NCI-H2196 treated with DMSO at 0.1 percent for 48 hours (cell line): Measurements from ENCODE around the gene RAB36.
"Not testable (repeated sequence)": the region's sequence is repeated elsewhere in the genome, so short reads cannot be mapped to it uniquely, and the experiment has no call there.

ENCODE experiments used
- DNase-seq: peaks from one replicate; lab custom pipeline; 2025; ENCODE audit not compliant: unreplicated experiment; lab: John Stamatoyannopoulos, UW

The RAB36 gene

GRCh38 chr22:23120415-23120899 is 24.8 kb upstream of the RAB36 start:
- DNase-seq: no peak

- DNase-seq: no peak
Measured at GRCh38 chr22:23121000-23121421, 24.3 kb upstream of the RAB36 start.

GRCh38 chr22:23121424-23121823 is 23.9 kb upstream of the RAB36 start:
- no peak for DNase-seq

DNA sequence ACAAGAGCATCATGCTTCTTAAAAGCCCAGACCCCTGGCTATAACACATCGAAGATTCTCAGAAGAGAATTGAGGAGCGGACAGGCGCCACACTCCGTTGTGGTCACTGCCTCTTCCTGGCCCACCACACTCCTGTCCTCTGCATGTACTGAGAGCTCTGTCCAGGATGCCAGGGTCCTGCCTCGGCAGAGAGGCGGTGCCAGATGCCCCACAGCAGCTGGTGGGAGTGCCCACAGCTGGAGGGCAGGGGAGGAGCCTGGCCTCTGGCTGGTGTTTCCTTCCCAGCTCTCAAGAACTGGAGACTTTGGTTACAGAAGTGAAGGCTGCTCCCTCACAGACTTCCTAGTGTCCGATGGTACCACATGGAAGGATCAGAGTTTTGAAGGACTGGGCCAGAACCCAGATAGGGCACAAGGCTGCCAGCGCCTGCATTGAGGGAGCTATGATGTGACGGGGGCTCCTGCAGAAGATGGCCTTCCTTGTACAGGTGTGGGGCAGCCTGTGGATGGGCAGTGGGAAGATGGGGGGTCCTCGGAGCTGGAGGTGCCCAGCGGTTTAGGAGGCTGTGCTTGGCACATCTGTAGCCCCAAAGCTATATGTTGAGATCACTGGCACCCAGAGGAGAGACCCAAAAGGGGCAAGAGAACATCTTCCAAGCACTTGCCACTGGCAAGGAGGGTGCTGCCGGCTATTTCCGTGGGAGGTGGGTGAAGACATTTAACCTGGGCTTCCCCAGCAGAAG is 22.9 kb upstream of the RAB36 start:
- DNase-seq: no peak

- DNase-seq: no peak
Measured at GRCh38 chr22:23122992-23123803, 22.1 kb upstream of the RAB36 start.

DNA sequence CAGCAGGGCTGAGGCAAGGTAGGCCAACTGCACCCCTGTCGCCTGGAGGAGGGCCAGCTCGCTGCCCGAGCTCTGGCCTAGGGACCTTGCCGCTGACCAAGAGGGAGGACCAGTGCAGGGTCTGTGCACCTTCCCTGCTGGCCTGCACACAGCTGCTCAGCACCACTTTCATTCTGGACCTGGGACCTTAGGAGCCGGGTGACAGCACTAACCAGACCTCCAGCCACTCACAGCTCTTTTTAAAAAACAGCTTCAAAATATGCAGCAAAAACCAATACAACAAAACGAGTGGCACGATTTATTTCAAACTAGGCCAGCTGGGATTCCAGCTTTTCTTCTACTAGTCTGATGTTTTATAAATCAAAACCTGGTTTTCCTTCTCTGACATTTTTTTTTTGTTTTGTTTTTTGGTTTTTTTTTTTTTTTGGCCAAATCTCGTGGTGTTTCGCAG is 21.4 kb upstream of the RAB36 start:
- no peak for DNase-seq

- no peak for DNase-seq
Measured at GRCh38 chr22:23124611-23125511, 20.4 kb upstream of the RAB36 start.

GRCh38 chr22:23125512-23126103 is 19.7 kb upstream of the RAB36 start:
- DNase-seq: no peak

- DNase-seq: no peak
Measured at GRCh38 chr22:23126165-23127054, 18.9 kb upstream of the RAB36 start.

GRCh38 chr22:23127055-23127756 is 18.1 kb upstream of the RAB36 start:
- DNase-seq: no peak

- no peak for DNase-seq
Measured at GRCh38 chr22:23127788-23128187, 17.5 kb upstream of the RAB36 start.

- DNase-seq: no peak
Measured at GRCh38 chr22:23128269-23129108, 16.8 kb upstream of the RAB36 start.

- DNase-seq: no peak
Measured at GRCh38 chr22:23129149-23129548, 16.1 kb upstream of the RAB36 start.

- DNase-seq: no peak
Measured at GRCh38 chr22:23130697-23131096, 14.6 kb upstream of the RAB36 start.

DNA sequence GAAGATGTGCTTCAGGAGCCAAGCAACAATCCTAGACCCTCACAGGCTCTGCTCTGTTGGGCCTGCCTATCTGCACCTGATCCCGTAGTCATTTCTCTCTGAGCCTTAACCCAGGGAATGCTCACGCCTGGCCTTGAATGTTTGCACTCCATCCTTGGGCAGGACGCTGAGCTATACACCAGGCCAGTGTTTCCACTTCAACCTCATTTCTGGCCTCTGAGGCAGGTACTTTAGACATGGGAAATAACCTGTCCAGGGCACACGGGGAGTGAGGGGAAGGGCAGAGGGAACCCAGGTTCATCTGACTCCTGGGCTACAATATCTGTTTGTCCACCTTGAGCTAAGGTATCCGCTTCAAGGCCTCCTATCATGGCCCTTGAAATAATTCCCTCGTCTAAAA is 13.3 kb upstream of the RAB36 start:
- no peak for DNase-seq

DNA sequence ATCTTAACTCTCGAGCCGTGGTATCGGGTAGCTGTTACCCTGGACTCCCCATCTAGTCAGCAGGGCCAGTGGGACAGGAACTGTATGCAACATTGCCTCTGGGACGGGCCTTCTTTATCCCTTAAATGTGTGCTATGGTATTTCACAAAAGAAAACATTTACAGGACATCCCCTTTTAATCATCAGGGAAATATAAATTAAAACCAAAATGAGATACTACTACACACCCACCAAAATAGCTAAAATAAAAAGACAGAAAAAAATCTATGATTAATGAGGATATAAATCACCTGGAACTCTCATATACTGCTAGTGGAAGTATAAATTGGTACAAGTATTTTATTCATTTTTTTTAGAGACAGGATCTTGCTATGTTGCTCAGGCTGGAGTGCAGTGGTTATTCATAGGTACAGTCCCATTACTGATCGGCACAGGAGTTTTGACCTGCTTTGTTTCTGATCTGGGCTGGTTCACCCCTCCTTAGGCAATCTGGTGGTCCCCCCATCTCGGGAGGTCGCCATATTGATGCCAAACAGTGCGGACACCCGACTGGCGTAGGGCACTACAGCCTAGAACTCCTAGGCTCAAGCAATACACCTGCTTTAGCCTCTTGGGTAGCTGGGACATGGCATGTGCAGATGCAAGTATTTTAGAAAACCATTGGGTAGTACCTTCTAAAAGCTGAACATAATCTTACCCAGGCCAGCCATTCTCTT is 12.7 kb upstream of the RAB36 start:
- no peak for DNase-seq

DNA sequence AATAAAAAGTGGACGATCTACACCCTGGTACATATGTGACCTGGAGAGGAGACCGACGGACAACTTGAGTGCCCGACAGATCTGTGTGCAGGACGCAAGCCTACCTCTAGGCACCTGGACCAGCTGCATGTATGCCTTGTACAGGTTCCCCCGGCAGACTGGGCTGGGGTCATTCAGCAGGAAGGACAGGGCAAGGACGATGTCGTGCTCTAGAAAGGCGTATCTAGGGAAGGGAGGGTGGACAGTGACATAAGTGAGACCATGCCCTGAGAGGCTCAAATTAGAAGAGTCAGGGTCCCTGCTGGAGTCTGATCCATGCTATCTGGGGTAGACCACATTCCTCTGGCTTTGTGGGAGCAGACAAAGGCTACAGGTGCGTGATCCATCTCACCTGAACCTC is 11.4 kb upstream of the RAB36 start:
- DNase-seq: no peak

DNA sequence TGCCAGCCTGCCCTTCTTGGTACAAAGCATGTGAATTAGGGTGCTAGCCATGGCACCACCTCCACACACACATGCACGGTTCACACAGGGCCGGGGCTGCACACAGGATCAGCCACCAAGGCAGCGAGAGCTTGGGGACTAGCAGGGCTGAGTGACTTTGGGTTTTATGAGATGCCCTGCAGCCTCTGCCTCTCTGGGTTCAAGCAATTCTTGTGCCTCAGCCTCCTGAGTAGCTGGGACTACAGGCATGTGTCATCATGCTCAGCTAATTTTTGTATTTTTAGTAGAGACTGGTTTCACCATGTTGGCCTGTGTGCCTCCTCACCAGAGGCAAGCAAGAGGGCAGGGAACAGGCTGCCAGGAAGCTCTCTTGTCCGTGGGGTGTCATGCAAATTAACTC is 8.3 kb upstream of the RAB36 start:
- not testable (repeated sequence) for DNase-seq
